HFF-Myc (cell line): ENCODE results near the gene SLC25A15.
"Not testable (repeated sequence)": the region's sequence is repeated elsewhere in the genome, so short reads cannot be mapped to it uniquely, and the experiment has no call there.

Experiments
- DNase-seq: peaks from one replicate; pipeline ENCODE4 v3.0.0-alpha.2; 2011; ENCODE audit warnings: low read depth; ENCODE audit errors: extremely low read depth
- H3K4me3 ChIP-seq: replicated peaks from 2 replicates; pipeline ENCODE4 v1.5.1; 2011; ENCODE audit warnings: low read depth, mild to moderate bottlenecking, control low read depth, low read length
- CTCF ChIP-seq: IDR thresholded peaks from 2 replicates; pipeline ENCODE4 v1.5.1; 2012; ENCODE audit warnings: mild to moderate bottlenecking, low read depth, low read length, control low read depth; ENCODE audit errors: missing control alignments

The SLC25A15 gene

GRCh38 chr13:40780822-40781401 is 8.5 kb upstream of the SLC25A15 start:
- no peak for TF ChIP-seq CTCF
- DNase-seq, result no peak
- H3K4me3 ChIP-seq, result no peak overlapping the region

- no peak for DNase-seq
- TF ChIP-seq CTCF, result no peak
Measured at GRCh38 chr13:40781717-40782116, 7.7 kb upstream of the SLC25A15 start.

GRCh38 chr13:40782971-40783370 is 6.4 kb upstream of the SLC25A15 start:
- DNase-seq, H3K4me3 ChIP-seq: not testable (repeated sequence)

More at GRCh38 chr13:40781717-40782116, 7.7 kb upstream of the SLC25A15 start:
- no peak overlapping the region for H3K4me3 ChIP-seq

GRCh38 chr13:40784540-40784939 is 4.9 kb upstream of the SLC25A15 start:
- no peak for DNase-seq
- H3K4me3 ChIP-seq, result no peak overlapping the region
- TF ChIP-seq CTCF, result no peak

GRCh38 chr13:40786568-40786996 is 2.8 kb upstream of the SLC25A15 start:
- no peak overlapping the region for H3K4me3 ChIP-seq
- DNase-seq, result no peak
- TF ChIP-seq CTCF, result no peak

GRCh38 chr13:40787062-40787461 is 2.3 kb upstream of the SLC25A15 start:
- no peak for TF ChIP-seq CTCF
- DNase-seq, result no peak
- no peak overlapping the region for H3K4me3 ChIP-seq

- DNase-seq, result not testable (repeated sequence)
Measured at GRCh38 chr13:40788540-40789274, 704 bp upstream of the SLC25A15 start.

More at GRCh38 chr13:40788540-40789274, 704 bp upstream of the SLC25A15 start:
- peak overlapping the region; percentile 70 for H3K4me3 ChIP-seq
